Lower leg skin (tissue), 4 donors: ENCODE measurements around the gene KCTD20. TPM values are rescaled to one million over a fixed set of nuclear protein-coding genes. Genes with fewer than 3 reads are reported as not detected.
"Not testable (repeated sequence)": the region's sequence is repeated elsewhere in the genome, so short reads cannot be mapped to it uniquely, and the experiment has no call there.

ENCODE experiments used
- DNase-seq, 2 donors: peaks; one replicate each; pipeline ENCODE4 v3.0.0-alpha.2; 2019; ENCODE audit warnings: low spot score in 2 of 2
- H3K4me3 ChIP-seq: fragments of 200-600 bp; sonication (generic); 2 replicates; pipeline ENCODE4 v1.5.1; 2017; ENCODE audit warnings: mild to moderate bottlenecking, low read depth; ENCODE audit not compliant: poor library complexity, severe bottlenecking
- POLR2A ChIP-seq, 2 donors: fragments of 450-650 bp; IDR thresholded peaks; one replicate each; pipeline ENCODE4 v1.6.1; 2016 to 2017; ENCODE audit warnings: antibody characterized with exemption in 2 of 2, mild to moderate bottlenecking in 1 of 2, moderate library complexity in 1 of 2
- WGBS, 2 donors: methylation state at CpG; one replicate each; pipeline ENCODE4 v1.1.5; 2018; 5-methylcytosine and 5-hydroxymethylcytosine counted together
- intact Hi-C: fragments of 100-400 bp; cut with DNase I; formaldehyde crosslinking; loops from one replicate; pipeline ENCODE4 v1.15.0; 2023; ENCODE audit warnings: low total_unique reads
- total RNA-seq, 4 donors: library from RNA; depleted of rRNA; stranded (reverse); fragments of >200 nt; gene quantifications; one replicate each; pipeline ENCODE4 v1.1.0, GENCODE V29; 2016
- TF ChIP-seq, protein P1 (sequence below), 3 donors: fragments of 450-650 bp; IDR thresholded peaks; one replicate each; pipeline ENCODE4 v1.5.1; 2016; ENCODE audit warnings: antibody characterized with exemption in 3 of 3, mild to moderate bottlenecking in 3 of 3, moderate library complexity in 2 of 3

KCTD20 gene
- total RNA-seq, 4 donors from 2014 or later, result 48.5 to 84.1 (median 56.8) TPM

DNA sequence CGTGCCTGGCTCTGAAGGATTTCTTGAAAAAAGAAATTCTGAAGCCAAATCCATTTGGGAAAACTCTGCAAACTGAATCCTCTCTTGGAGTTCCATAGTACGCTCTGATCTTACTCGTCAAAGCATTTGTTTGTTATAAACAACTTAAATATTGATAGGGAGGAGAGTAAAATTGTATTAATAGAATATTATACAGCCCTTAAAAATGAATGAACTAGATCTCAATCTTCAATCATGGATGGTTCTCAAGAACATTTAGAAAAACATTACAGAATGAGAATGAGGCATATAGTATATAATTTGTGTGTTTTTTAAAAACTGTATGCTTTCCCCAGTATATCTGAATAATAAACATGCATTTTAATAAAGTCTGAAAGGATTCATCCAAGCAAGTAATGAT lies 24.8 kb downstream of the KCTD20 start:
- no peak for TF ChIP-seq POLR2A (IDR thresholded peaks at IDR 0.05)
- TF ChIP-seq, protein P1, sequence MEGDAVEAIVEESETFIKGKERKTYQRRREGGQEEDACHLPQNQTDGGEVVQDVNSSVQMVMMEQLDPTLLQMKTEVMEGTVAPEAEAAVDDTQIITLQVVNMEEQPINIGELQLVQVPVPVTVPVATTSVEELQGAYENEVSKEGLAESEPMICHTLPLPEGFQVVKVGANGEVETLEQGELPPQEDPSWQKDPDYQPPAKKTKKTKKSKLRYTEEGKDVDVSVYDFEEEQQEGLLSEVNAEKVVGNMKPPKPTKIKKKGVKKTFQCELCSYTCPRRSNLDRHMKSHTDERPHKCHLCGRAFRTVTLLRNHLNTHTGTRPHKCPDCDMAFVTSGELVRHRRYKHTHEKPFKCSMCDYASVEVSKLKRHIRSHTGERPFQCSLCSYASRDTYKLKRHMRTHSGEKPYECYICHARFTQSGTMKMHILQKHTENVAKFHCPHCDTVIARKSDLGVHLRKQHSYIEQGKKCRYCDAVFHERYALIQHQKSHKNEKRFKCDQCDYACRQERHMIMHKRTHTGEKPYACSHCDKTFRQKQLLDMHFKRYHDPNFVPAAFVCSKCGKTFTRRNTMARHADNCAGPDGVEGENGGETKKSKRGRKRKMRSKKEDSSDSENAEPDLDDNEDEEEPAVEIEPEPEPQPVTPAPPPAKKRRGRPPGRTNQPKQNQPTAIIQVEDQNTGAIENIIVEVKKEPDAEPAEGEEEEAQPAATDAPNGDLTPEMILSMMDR (IDR thresholded peaks at IDR 0.05), result no peak
- 98 to 100% methylated on average over 3 of the region's 3 CpGs for WGBS, 2 donors
- intact Hi-C loops, result no loop called here
- no peak overlapping the region for H3K4me3 ChIP-seq
- no peak for DNase-seq

GRCh38 chr6:36469148-36469661 lies 26.4 kb downstream of the KCTD20 start:
- no peak overlapping the region for H3K4me3 ChIP-seq
- 80 to 84% methylated on average over 6 of the region's 6 CpGs for whole genome bisulfite sequencing, 2 donors
- intact Hi-C loops, result no loop called here
- DNase-seq, result no peak
- TF ChIP-seq POLR2A (IDR thresholded peaks at IDR 0.05), result no peak
- TF ChIP-seq, protein P1 (IDR thresholded peaks at IDR 0.05), result no peak

GRCh38 chr6:36469946-36470345 lies 27.1 kb downstream of the KCTD20 start:
- no peak for DNase-seq
- 87 to 92% methylated on average over 3 of the region's 3 CpGs for WGBS, 2 donors
- TF ChIP-seq, protein P1 (IDR thresholded peaks at IDR 0.05), result no peak
- TF ChIP-seq POLR2A (IDR thresholded peaks at IDR 0.05), result no peak
- intact Hi-C loops, result no loop called here
- H3K4me3 ChIP-seq, result no peak overlapping the region

DNA sequence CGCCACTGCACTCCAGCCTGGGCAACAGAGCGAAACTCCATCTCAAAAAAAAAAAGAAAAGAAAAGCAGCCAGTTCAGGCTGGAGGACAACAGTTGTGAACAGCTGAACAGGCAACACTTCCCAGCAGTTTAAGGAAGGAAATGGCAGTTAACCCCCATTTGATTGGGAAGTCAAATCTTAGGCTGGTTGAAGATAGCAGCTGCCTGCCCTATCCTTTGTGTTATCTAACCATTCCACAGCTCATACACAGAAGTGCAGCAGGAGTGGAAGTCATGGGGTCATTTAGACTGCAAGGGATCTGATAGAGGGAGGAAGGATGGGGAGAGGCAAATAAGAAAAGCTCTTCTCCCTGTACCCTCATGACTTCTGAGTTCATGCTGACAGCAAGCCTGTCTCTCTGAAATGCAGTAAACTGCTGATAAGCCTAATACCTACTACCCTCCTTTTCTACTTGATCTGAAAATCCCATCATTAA lies 35.3 kb downstream of the KCTD20 start:
- DNase-seq, result no peak
- intact Hi-C loops, result no loop called here
- WGBS, 2 donors, result 97 to 100% methylated on average over 2 of the region's 2 CpGs
- no peak for TF ChIP-seq POLR2A (IDR thresholded peaks at IDR 0.05)
- TF ChIP-seq, protein P1 (IDR thresholded peaks at IDR 0.05), result no peak
- H3K4me3 ChIP-seq, result no peak overlapping the region

DNA sequence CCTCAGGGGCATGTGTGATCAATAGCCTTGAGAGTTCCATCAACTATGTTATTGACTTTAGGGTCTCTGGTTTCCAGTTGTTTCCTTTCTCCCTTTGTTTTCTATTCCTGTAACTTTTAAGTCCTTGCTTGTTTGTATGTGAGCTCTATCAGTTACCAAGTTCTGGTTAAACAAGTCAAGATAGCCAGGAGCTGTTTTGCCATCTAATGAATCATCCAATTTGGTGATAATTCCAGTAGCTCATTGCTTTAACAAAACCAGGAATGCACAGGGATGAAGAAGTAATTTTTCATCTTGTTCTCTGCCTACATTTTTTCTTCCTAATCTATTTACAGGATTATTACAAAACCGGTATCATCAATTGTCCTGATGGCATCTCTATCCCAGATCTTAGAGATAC lies 36.5 kb downstream of the KCTD20 start:
- no peak for TF ChIP-seq POLR2A (IDR thresholded peaks at IDR 0.05)
- TF ChIP-seq, protein P1 (IDR thresholded peaks at IDR 0.05), result no peak
- intact Hi-C loops, result no loop called here
- 45 to 50% methylated on average over 1 of the region's 1 CpG for WGBS, 2 donors
- H3K4me3 ChIP-seq, result no peak overlapping the region
- DNase-seq, result no peak

GRCh38 chr6:36483326-36483725 lies 40.5 kb downstream of the KCTD20 start:
- DNase-seq, intact Hi-C loops, H3K4me3 ChIP-seq: not testable (repeated sequence)
- 94 to 100% methylated on average over 5 of the region's 5 CpGs for WGBS, 2 donors
